HepG2 (cell line): ENCODE results near the gene CHPF. TPM values are rescaled to one million over a fixed set of nuclear protein-coding genes. Genes with fewer than 3 reads are reported as not detected.

Experiments used
- EED ChIP-seq: sonication (generic); formaldehyde crosslinking; IDR thresholded peaks from 2 replicates; pipeline ENCODE4 v1.5.0; 2020; ENCODE audit warnings: mild to moderate bottlenecking, missing genetic modification reagents
- ESRRA ChIP-seq: sonication (generic); formaldehyde crosslinking; IDR thresholded peaks from 2 replicates; pipeline ENCODE4 v1.5.1; 2020; ENCODE audit warnings: mild to moderate bottlenecking, low read depth, missing genetic modification reagents
- HMG20B ChIP-seq: conservative IDR thresholded peaks from 2 replicates; pipeline ENCODE4 v1.6.1; 2016; ENCODE audit warnings: missing genetic modification reagents, missing compliant biosample characterization
- NRL ChIP-seq: sonication (generic); formaldehyde crosslinking; IDR thresholded peaks from 2 replicates; pipeline ENCODE4 v1.5.0; 2020; ENCODE audit warnings: missing genetic modification reagents, mild to moderate bottlenecking, moderate library complexity, borderline replicate concordance
- PAX8 ChIP-seq: sonication (generic); formaldehyde crosslinking; IDR thresholded peaks from 2 replicates; pipeline ENCODE4 v1.8.0; 2022; ENCODE audit warnings: mild to moderate bottlenecking, missing genetic modification reagents, borderline replicate concordance
- RFX5 ChIP-seq: IDR thresholded peaks from 2 replicates; pipeline ENCODE4 v1.6.1; 2011; ENCODE audit warnings: low read depth, low read length, improper control_type of control experiment
- ZFYVE20 ChIP-seq: sonication (generic); formaldehyde crosslinking; IDR thresholded peaks from 2 replicates; pipeline ENCODE4 v1.8.0; 2023; ENCODE audit warnings: low read depth, mild to moderate bottlenecking, moderate library complexity, missing genetic modification reagents, borderline replicate concordance
- ZNF337 ChIP-seq: sonication (generic); formaldehyde crosslinking; IDR thresholded peaks from 2 replicates; pipeline ENCODE4 v1.5.1; 2020; ENCODE audit warnings: missing genetic modification reagents, low read depth, mild to moderate bottlenecking, borderline replicate concordance
- ZNF775 ChIP-seq: sonication (generic); formaldehyde crosslinking; IDR thresholded peaks from 2 replicates; pipeline ENCODE4 v1.4.0; 2020; ENCODE audit warnings: missing genetic modification reagents, mild to moderate bottlenecking, moderate library complexity, borderline replicate concordance
- polyA plus RNA-seq, 8 experiments: library from polyadenylated mRNA; depleted of rRNA in 3 of 8; stranded (reverse) in 7 of 8; unstranded in 1 of 8; fragments of >200 nt; fragmentation: Illumina TruSeq in 4 of 8; extraction: Trizol in 4 of 8; gene quantifications; 2 replicates each; pipeline versions ENCODE4 v1.2.1 to v1.2.3, GENCODE V29; 2011 to 2016; ENCODE audit warnings: low read depth in 4 of 8, missing spikeins in 1 of 8, mixed read lengths in 1 of 8; ENCODE audit not compliant: insufficient read depth in 1 of 8
- total RNA-seq, 5 experiments: library from RNA; depleted of rRNA; stranded (reverse); fragments of >200 nt; fragmentation: Illumina TruSeq; extraction: Trizol; gene quantifications; 2 replicates each; pipeline ENCODE4 v1.2.3, GENCODE V29; 2016; ENCODE audit warnings: low read depth in 1 of 5
- TF ChIP-seq, protein P1 (sequence below): sonication (generic); formaldehyde crosslinking; IDR thresholded peaks from 2 replicates; pipeline ENCODE4 v1.8.0; 2022; ENCODE audit warnings: mild to moderate bottlenecking, missing genetic modification reagents
- TF ChIP-seq, protein P2 (sequence below): sonication (generic); formaldehyde crosslinking; IDR thresholded peaks from 2 replicates; pipeline ENCODE4 v1.5.1; 2020; ENCODE audit warnings: mild to moderate bottlenecking, missing genetic modification reagents, borderline replicate concordance

Gene CHPF
- total and polyA plus RNA-seq, 2 of the 13 experiments (the other 11 are each of a cell fraction or from before 2014, with no cell fraction given), result 79.6 to 111 TPM

DNA sequence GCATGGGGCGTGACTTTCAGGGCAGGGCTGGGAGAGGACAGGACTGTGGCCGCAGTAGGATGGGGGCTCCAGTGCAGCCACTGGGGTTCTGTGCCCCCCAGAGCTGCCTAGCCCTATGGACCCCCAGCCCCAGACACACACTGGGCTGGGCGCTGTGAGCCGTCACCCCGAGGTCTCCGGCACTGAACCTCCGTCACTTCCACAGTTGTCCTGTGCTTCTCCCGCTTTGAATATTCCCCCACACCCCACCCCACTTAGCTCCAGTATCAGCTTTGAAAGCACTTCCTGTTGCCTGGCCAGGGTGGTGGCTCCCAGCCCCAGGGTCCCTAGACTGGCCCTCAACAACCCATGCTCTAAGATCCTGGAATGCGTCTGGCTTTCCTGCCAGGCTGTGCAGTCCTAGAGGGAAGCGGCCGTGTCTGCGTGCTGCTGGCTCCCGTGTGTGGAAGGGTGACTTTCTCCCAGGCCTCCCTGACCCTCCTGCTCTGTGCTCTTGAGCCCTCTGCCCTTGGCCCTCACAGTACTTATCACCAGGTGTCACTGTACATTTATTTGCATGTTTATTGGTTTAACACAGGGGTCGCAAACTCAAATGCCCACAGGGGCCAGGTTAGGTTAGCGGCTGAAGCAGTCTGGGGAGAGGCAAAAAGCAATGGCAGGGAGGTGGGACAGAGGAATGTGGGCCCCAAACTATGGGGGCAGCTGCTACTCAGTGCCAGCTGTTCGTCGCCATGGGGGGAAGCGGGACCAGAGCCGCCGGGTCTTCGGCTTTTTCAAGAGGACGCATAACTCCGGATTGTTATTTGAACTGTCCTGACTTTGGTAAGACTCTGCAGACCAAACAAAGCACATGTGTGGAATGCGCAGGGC is 17.8 kb upstream of the CHPF start (continued):
- TF ChIP-seq ZNF337, result peak; percentile 55; the same call in 1 of the 2 replicates
- TF ChIP-seq PAX8, result no peak
- peak; percentile 28; the same call in 1 of the 2 replicates for TF ChIP-seq ESRRA (CRISPR knock-in tag)
- peak; percentile 0; the same call in 1 of the 2 replicates for TF ChIP-seq NRL
- no peak for TF ChIP-seq RFX5
- TF ChIP-seq HMG20B (CRISPR knock-in tag), result no peak
- TF ChIP-seq, protein P1, sequence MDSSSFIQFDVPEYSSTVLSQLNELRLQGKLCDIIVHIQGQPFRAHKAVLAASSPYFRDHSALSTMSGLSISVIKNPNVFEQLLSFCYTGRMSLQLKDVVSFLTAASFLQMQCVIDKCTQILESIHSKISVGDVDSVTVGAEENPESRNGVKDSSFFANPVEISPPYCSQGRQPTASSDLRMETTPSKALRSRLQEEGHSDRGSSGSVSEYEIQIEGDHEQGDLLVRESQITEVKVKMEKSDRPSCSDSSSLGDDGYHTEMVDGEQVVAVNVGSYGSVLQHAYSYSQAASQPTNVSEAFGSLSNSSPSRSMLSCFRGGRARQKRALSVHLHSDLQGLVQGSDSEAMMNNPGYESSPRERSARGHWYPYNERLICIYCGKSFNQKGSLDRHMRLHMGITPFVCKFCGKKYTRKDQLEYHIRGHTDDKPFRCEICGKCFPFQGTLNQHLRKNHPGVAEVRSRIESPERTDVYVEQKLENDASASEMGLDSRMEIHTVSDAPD (CRISPR knock-in tag), result no peak
- TF ChIP-seq ZNF775, result no peak
- TF ChIP-seq EED, result peak; percentile 13; the same call in 1 of the 2 replicates
- TF ChIP-seq ZFYVE20 (CRISPR knock-in tag), result 0 out of 2 replicates have a peak, but pooled peaks have one; percentile 46
- TF ChIP-seq, protein P2, sequence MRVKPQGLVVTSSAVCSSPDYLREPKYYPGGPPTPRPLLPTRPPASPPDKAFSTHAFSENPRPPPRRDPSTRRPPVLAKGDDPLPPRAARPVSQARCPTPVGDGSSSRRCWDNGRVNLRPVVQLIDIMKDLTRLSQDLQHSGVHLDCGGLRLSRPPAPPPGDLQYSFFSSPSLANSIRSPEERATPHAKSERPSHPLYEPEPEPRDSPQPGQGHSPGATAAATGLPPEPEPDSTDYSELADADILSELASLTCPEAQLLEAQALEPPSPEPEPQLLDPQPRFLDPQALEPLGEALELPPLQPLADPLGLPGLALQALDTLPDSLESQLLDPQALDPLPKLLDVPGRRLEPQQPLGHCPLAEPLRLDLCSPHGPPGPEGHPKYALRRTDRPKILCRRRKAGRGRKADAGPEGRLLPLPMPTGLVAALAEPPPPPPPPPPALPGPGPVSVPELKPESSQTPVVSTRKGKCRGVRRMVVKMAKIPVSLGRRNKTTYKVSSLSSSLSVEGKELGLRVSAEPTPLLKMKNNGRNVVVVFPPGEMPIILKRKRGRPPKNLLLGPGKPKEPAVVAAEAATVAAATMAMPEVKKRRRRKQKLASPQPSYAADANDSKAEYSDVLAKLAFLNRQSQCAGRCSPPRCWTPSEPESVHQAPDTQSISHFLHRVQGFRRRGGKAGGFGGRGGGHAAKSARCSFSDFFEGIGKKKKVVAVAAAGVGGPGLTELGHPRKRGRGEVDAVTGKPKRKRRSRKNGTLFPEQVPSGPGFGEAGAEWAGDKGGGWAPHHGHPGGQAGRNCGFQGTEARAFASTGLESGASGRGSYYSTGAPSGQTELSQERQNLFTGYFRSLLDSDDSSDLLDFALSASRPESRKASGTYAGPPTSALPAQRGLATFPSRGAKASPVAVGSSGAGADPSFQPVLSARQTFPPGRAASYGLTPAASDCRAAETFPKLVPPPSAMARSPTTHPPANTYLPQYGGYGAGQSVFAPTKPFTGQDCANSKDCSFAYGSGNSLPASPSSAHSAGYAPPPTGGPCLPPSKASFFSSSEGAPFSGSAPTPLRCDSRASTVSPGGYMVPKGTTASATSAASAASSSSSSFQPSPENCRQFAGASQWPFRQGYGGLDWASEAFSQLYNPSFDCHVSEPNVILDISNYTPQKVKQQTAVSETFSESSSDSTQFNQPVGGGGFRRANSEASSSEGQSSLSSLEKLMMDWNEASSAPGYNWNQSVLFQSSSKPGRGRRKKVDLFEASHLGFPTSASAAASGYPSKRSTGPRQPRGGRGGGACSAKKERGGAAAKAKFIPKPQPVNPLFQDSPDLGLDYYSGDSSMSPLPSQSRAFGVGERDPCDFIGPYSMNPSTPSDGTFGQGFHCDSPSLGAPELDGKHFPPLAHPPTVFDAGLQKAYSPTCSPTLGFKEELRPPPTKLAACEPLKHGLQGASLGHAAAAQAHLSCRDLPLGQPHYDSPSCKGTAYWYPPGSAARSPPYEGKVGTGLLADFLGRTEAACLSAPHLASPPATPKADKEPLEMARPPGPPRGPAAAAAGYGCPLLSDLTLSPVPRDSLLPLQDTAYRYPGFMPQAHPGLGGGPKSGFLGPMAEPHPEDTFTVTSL (CRISPR knock-in tag), result 0 out of 2 replicates have a peak, but pooled peaks have one; percentile 51
